ENCODE results near the gene PTMS.

Gene PTMS

GRCh38 chr12:6817098-6817497, 50.9 kb downstream of the PTMS start:
- Histone ChIP-seq H3K4me3 (no peak overlapping the region), H3K9me3 (ENCODE audit: low read depth, low read length) (no peaks in the 10 kb centered on the region), H3K36me3 (ENCODE audit: insufficient read depth, low read length) (no peaks in the 10 kb centered on the region), H3K9ac (ENCODE audit: insufficient read length) (no peak overlapping the region), H3K27ac (no peak overlapping the region)
- TF ChIP-seq FOXP2 (optimal IDR thresholded peaks at IDR 0.05; ENCODE audit: control extremely low read depth, extremely low read length, insufficient read depth), result no peak
- TF ChIP-seq EZH2 (IDR thresholded peaks at IDR 0.05), result no peak
- TF ChIP-seq POLR2AphosphoS5 (IDR thresholded peaks at IDR 0.05; ENCODE audit: borderline replicate concordance, low read depth, low read length), result no peak
- DNase-seq (ENCODE audit: low read depth, low spot score), result no peak

DNA sequence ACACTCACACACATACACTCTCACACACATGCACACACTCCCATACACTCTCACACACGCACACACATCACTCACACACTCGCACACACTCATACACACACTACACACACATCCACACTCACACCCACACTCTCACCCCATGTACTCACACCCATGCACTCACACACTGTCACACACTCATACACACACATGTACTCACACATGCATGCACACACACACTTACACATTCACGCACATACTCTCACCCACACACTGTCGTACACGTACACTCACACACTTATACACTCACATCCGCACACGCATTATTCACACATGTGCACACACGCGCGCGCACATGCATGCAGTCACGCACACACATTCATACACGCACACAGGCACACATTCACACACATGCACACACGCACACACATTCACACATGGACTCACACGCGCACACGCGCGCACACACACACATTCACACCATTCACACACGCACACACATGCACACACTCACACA, 51.5 kb downstream of the PTMS start:
- H3K9me3 ChIP-seq (ENCODE audit: low read depth, low read length), result no peaks in the 10 kb centered on the region
- TF ChIP-seq POLR2AphosphoS5 (IDR thresholded peaks at IDR 0.05; ENCODE audit: borderline replicate concordance, low read depth, low read length), result no peak
- TF ChIP-seq FOXP2 (optimal IDR thresholded peaks at IDR 0.05; ENCODE audit: control extremely low read depth, extremely low read length, insufficient read depth), result no peak
- TF ChIP-seq EZH2 (IDR thresholded peaks at IDR 0.05), result no peak
- no peaks in the 10 kb centered on the region for H3K36me3 ChIP-seq (ENCODE audit: insufficient read depth, low read length)
- H3K4me3 ChIP-seq, result no peak overlapping the region
- no peak overlapping the region for H3K27ac ChIP-seq
- DNase-seq (ENCODE audit: low read depth, low spot score), result no peak
- H3K9ac ChIP-seq (ENCODE audit: insufficient read length), result no peak overlapping the region

DNA sequence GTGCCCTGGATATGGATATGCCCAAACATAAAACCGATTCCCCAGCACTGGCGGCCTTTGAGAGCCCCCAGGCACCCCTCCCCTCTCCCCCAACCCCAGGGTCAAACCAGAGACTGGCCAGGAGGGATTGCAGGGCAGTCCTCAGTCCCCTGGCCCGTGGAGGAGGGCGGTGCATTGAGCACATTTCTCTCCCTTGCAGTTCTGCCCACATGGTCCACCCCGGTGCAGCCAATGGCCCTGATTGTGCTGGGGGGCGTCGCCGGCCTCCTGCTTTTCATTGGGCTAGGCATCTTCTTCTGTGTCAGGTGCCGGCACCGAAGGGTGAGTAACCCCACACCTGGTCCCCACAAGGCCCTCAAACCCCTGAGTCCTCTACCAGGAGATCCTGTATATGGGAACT, 52.1 kb downstream of the PTMS start:
- no peak overlapping the region for H3K9ac ChIP-seq (ENCODE audit: insufficient read length)
- no peak for DNase-seq (ENCODE audit: low read depth, low spot score)

GRCh38 chr12:6818645-6819044, 52.5 kb downstream of the PTMS start:
- H3K9ac ChIP-seq (ENCODE audit: insufficient read length), result no peak overlapping the region
- H3K4me3 ChIP-seq, result no peak overlapping the region
- TF ChIP-seq POLR2AphosphoS5 (IDR thresholded peaks at IDR 0.05; ENCODE audit: borderline replicate concordance, low read depth, low read length) (no peak), EZH2 (IDR thresholded peaks at IDR 0.05) (no peak), FOXP2 (optimal IDR thresholded peaks at IDR 0.05; ENCODE audit: control extremely low read depth, extremely low read length, insufficient read depth) (no peak)

More for the DNA sequence above, 52.1 kb downstream of the PTMS start:
- no peak overlapping the region for H3K27ac ChIP-seq
- no peak for TF ChIP-seq EZH2 (IDR thresholded peaks at IDR 0.05)
- no peak for TF ChIP-seq POLR2AphosphoS5 (IDR thresholded peaks at IDR 0.05; ENCODE audit: borderline replicate concordance, low read depth, low read length)
- TF ChIP-seq FOXP2 (optimal IDR thresholded peaks at IDR 0.05; ENCODE audit: control extremely low read depth, extremely low read length, insufficient read depth), result no peak
- H3K4me3 ChIP-seq, result no peak overlapping the region
- H3K36me3 ChIP-seq (ENCODE audit: insufficient read depth, low read length), result no peaks in the 10 kb centered on the region
- no peaks in the 10 kb centered on the region for H3K9me3 ChIP-seq (ENCODE audit: low read depth, low read length)

DNA sequence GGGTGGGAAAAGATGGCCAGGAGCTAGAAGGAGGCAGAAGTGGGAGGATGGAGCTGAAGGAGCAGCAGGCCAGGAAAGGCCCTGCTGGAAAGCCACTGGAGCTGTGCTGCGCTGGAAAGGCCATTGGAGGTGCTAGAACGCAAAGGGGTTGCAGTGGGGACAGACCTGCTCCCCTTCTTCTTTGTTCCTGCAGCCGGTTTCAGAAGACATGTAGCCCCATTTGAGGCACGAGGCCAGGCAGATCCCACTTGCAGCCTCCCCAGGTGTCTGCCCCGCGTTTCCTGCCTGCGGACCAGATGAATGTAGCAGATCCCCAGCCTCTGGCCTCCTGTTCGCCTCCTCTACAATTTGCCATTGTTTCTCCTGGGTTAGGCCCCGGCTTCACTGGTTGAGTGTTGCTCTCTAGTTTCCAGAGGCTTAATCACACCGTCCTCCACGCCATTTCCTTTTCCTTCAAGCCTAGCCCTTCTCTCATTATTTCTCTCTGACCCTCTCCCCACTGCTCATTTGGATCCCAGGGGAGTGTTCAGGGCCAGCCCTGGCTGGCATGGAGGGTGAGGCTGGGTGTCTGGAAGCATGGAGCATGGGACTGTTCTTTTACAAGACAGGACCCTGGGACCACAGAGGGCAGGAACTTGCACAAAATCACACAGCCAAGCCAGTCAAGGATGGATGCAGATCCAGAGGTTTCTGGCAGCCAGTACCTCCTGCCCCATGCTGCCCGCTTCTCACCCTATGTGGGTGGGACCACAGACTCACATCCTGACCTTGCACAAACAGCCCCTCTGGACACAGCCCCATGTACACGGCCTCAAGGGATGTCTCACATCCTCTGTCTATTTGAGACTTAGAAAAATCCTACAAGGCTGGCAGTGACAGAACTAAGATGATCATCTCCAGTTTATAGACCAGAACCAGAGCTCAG, 53.2 kb downstream of the PTMS start:
- no peaks in the 10 kb centered on the region for H3K36me3 ChIP-seq (ENCODE audit: insufficient read depth, low read length)
- DNase-seq (ENCODE audit: low read depth, low spot score), result no peak
- H3K27ac ChIP-seq, result no peak overlapping the region
- H3K4me3 ChIP-seq, result no peak overlapping the region
- no peak for TF ChIP-seq EZH2 (IDR thresholded peaks at IDR 0.05)
- no peak for TF ChIP-seq POLR2AphosphoS5 (IDR thresholded peaks at IDR 0.05; ENCODE audit: borderline replicate concordance, low read depth, low read length)
- TF ChIP-seq FOXP2 (optimal IDR thresholded peaks at IDR 0.05; ENCODE audit: control extremely low read depth, extremely low read length, insufficient read depth), result no peak
- no peaks in the 10 kb centered on the region for H3K9me3 ChIP-seq (ENCODE audit: low read depth, low read length)
- H3K9ac ChIP-seq (ENCODE audit: insufficient read length), result no peak overlapping the region

More at GRCh38 chr12:6818645-6819044, 52.5 kb downstream of the PTMS start:
- no peaks in the 10 kb centered on the region for H3K9me3 ChIP-seq (ENCODE audit: low read depth, low read length)
- H3K27ac ChIP-seq, result no peak overlapping the region
- DNase-seq (ENCODE audit: low read depth, low spot score), result no peak
- H3K36me3 ChIP-seq (ENCODE audit: insufficient read depth, low read length), result no peaks in the 10 kb centered on the region

DNA sequence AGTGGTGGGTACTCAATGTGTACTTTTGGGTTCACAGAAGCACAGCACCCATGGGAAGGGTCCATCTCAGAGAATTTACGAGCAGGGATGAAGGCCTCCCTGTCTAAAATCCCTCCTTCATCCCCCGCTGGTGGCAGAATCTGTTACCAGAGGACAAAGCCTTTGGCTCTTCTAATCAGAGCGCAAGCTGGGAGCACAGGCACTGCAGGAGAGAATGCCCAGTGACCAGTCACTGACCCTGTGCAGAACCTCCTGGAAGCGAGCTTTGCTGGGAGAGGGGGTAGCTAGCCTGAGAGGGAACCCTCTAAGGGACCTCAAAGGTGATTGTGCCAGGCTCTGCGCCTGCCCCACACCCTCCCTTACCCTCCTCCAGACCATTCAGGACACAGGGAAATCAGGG, 54.0 kb downstream of the PTMS start:
- H3K36me3 ChIP-seq (ENCODE audit: insufficient read depth, low read length), result no peaks in the 10 kb centered on the region
- no peak for TF ChIP-seq FOXP2 (optimal IDR thresholded peaks at IDR 0.05; ENCODE audit: control extremely low read depth, extremely low read length, insufficient read depth)
- no peak for TF ChIP-seq POLR2AphosphoS5 (IDR thresholded peaks at IDR 0.05; ENCODE audit: borderline replicate concordance, low read depth, low read length)
- no peak for TF ChIP-seq EZH2 (IDR thresholded peaks at IDR 0.05)
- DNase-seq (ENCODE audit: low read depth, low spot score), result no peak
- no peak overlapping the region for H3K27ac ChIP-seq
- H3K4me3 ChIP-seq, result no peak overlapping the region
- no peak overlapping the region for H3K9ac ChIP-seq (ENCODE audit: insufficient read length)
- H3K9me3 ChIP-seq (ENCODE audit: low read depth, low read length), result no peaks in the 10 kb centered on the region
